K562 (cell line): Measurements from ENCODE around the gene GPR108. TPM values are rescaled to one million over a fixed set of nuclear protein-coding genes. Genes with fewer than 3 reads are reported as not detected.

Source experiments
- ARID1B ChIP-seq: fragments of 450-650 bp; IDR thresholded peaks from 2 replicates; pipeline ENCODE4 v1.6.1; 2016; ENCODE audit warnings: antibody characterized with exemption, mild to moderate bottlenecking, inconsistent platforms
- HNRNPK ChIP-seq: fragments of 200-400 bp; formaldehyde crosslinking; IDR thresholded peaks from one replicate; pipeline ENCODE4 v1.6.1; 2018; ENCODE audit warnings: mild to moderate bottlenecking, low read depth, low read length; ENCODE audit not compliant: poor library complexity, severe bottlenecking
- L3MBTL2 ChIP-seq: fragments of 450-650 bp; IDR thresholded peaks from 2 replicates; pipeline ENCODE4 v1.6.1; 2016; ENCODE audit warnings: mild to moderate bottlenecking, moderate library complexity
- MIER1 ChIP-seq: fragments of 450-650 bp; IDR thresholded peaks from 2 replicates; pipeline ENCODE4 v1.6.1; 2016; ENCODE audit warnings: antibody characterized with exemption, mild to moderate bottlenecking, low read depth
- NFE2 ChIP-seq: IDR thresholded peaks from 2 replicates; pipeline ENCODE4 v1.6.1; 2014; ENCODE audit warnings: antibody characterized with exemption, low read depth
- RBM34 ChIP-seq: fragments of 200-400 bp; formaldehyde crosslinking; IDR thresholded peaks from 2 replicates; pipeline ENCODE4 v1.6.1; 2018; ENCODE audit warnings: low read length, borderline replicate concordance; ENCODE audit not compliant: insufficient read depth
- TBL1XR1 ChIP-seq, 2 experiments: IDR thresholded peaks; 2 replicates each; pipeline ENCODE4 v1.6.1; 2012; ENCODE audit warnings: improper control_type of control experiment in 2 of 2, low read length in 2 of 2, mild to moderate bottlenecking in 1 of 2
- TEAD2 ChIP-seq: fragments of 450-650 bp; IDR thresholded peaks from 2 replicates; pipeline ENCODE4 v1.6.1; 2016; ENCODE audit warnings: missing genetic modification characterization, control low read depth, missing compliant biosample characterization
- TOE1 ChIP-seq, 2 experiments: fragments of 450-650 bp in 1 of 2; sonication (generic) in 1 of 2; formaldehyde crosslinking in 1 of 2; IDR thresholded peaks; 2 replicates each; pipeline versions ENCODE4 v1.7.1 to v1.8.0; 2016 to 2022; ENCODE audit warnings: borderline replicate concordance in 2 of 2, mild to moderate bottlenecking in 2 of 2, antibody characterized with exemption in 1 of 2, inconsistent platforms in 1 of 2, low read depth in 1 of 2, missing genetic modification reagents in 1 of 2, moderate library complexity in 1 of 2
- polyA plus RNA-seq, 8 experiments: library from polyadenylated mRNA; depleted of rRNA in 4 of 8; stranded (reverse) in 5 of 8; unstranded in 3 of 8; fragments of >200 nt; fragmentation: Nextera tagmentation in 2 of 8; fragmentation: Illumina TruSeq in 1 of 8; extraction: Ambion mirVana in 2 of 8; extraction: Trizol in 1 of 8; gene quantifications; 2 replicates each; pipeline versions ENCODE4 v1.2.1 to v1.2.3, GENCODE V29; 2011 to 2014; ENCODE audit warnings: inconsistent platforms in 1 of 8, missing spikeins in 1 of 8
- total RNA-seq, 7 experiments: library from RNA; depleted of rRNA in 6 of 7; stranded (reverse); fragments of >200 nt in 6 of 7; fragmentation: Illumina TruSeq in 2 of 7; extraction: Trizol in 2 of 7; gene quantifications; 2 replicates each; pipeline versions ENCODE4 v1.2.1 to v1.2.3, GENCODE V29; 2011 to 2021; ENCODE audit warnings: low replicate concordance in 1 of 7
- TF ChIP-seq, protein P1 (sequence below), 2 experiments: fragments of 450-650 bp; formaldehyde crosslinking in 1 of 2; IDR thresholded peaks; 2 replicates each; pipeline versions ENCODE4 v1.4.0 to v1.6.1; 2014 to 2020; ENCODE audit warnings: mild to moderate bottlenecking in 2 of 2, borderline replicate concordance in 1 of 2, low read depth in 1 of 2
- TF ChIP-seq, protein P2 (sequence below), 2 experiments: fragments of 450-650 bp in 1 of 2; sonication (generic) in 1 of 2; formaldehyde crosslinking in 1 of 2; IDR thresholded peaks in 1 of 2; conservative IDR thresholded peaks in 1 of 2; 2 replicates each; pipeline versions ENCODE4 v1.6.1 to v1.8.1; 2016 to 2023; ENCODE audit warnings: mild to moderate bottlenecking in 2 of 2, moderate library complexity in 2 of 2, inconsistent platforms in 1 of 2, missing genetic modification reagents in 1 of 2
- TF ChIP-seq, protein P3 (sequence below): fragments of 450-650 bp; IDR thresholded peaks from 2 replicates; pipeline ENCODE4 v1.6.1; 2016; ENCODE audit warnings: mild to moderate bottlenecking
- TF ChIP-seq, protein P4 (sequence below): fragments of 250-450 bp; sonication (Bioruptor Pico); IDR thresholded peaks from 2 replicates; pipeline ENCODE4 v1.9.0; 2021; ENCODE audit warnings: mild to moderate bottlenecking

The GPR108 gene
- total and polyA plus RNA-seq, 9 of the 15 experiments (the other 6 are each of a cell fraction or from before 2014, with no cell fraction given), result 2.4 to 33.2 (median 24.4) TPM

DNA sequence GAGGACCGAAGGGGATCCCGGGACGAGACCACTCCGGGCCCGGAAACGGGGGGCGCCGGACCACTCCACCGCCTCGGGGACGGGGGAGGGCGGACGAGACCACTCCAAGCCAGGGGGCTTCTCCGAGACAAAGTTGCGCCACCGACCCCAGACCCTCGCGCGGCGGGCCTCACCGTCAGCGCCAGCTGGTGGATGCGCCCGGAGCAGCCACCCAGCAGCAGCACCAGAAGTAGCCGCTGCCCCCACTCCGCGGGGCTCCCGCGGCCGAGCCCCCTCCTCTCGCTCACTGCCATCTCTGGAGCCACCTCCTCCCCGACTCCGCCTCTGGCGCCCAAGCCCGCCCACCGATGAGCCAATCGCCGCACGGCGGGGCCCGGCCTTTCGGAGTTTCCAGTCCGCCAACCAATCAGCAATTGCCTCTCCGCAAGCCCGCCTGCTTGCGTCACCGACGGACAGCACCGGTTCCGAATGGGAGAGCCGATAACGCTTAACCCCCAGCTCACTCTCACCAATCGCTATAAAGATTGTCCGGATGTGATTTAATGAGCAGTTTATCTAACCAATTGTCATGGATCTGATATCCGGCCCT lies at the start of gene GPR108 (continued):
- TF ChIP-seq, protein P1, sequence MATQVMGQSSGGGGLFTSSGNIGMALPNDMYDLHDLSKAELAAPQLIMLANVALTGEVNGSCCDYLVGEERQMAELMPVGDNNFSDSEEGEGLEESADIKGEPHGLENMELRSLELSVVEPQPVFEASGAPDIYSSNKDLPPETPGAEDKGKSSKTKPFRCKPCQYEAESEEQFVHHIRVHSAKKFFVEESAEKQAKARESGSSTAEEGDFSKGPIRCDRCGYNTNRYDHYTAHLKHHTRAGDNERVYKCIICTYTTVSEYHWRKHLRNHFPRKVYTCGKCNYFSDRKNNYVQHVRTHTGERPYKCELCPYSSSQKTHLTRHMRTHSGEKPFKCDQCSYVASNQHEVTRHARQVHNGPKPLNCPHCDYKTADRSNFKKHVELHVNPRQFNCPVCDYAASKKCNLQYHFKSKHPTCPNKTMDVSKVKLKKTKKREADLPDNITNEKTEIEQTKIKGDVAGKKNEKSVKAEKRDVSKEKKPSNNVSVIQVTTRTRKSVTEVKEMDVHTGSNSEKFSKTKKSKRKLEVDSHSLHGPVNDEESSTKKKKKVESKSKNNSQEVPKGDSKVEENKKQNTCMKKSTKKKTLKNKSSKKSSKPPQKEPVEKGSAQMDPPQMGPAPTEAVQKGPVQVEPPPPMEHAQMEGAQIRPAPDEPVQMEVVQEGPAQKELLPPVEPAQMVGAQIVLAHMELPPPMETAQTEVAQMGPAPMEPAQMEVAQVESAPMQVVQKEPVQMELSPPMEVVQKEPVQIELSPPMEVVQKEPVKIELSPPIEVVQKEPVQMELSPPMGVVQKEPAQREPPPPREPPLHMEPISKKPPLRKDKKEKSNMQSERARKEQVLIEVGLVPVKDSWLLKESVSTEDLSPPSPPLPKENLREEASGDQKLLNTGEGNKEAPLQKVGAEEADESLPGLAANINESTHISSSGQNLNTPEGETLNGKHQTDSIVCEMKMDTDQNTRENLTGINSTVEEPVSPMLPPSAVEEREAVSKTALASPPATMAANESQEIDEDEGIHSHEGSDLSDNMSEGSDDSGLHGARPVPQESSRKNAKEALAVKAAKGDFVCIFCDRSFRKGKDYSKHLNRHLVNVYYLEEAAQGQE (IDR thresholded peaks at IDR 0.05; ENCODE audit: borderline replicate concordance), result no peak
- TF ChIP-seq, protein P1 (CRISPR knock-in tag; IDR thresholded peaks at IDR 0.05; ENCODE audit: low read depth), result 0 out of 2 replicates have a peak, but pooled peaks have one; percentile 43
- 0 out of 2 replicates have a peak, but pooled peaks have one; percentile 6 for TF ChIP-seq NFE2
- TF ChIP-seq, protein P2, sequence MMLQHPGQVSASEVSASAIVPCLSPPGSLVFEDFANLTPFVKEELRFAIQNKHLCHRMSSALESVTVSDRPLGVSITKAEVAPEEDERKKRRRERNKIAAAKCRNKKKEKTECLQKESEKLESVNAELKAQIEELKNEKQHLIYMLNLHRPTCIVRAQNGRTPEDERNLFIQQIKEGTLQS (IDR thresholded peaks at IDR 0.05), result peak; percentile 93
- TF ChIP-seq, protein P2 (CRISPR knock-in tag; conservative IDR thresholded peaks at IDR 0.05), result 0 out of 2 replicates have a peak, but pooled peaks have one; percentile 30
- TF ChIP-seq TOE1 (IDR thresholded peaks at IDR 0.05; ENCODE audit: borderline replicate concordance), result peak; percentile 98
- no peak for TF ChIP-seq TOE1 (CRISPR knock-in tag; IDR thresholded peaks at IDR 0.05; ENCODE audit: borderline replicate concordance, low read depth)
- no peak for TF ChIP-seq RBM34
- peak in 1 of 2 experiments; percentile 47; a peak in 2 of 4 replicates for TF ChIP-seq TBL1XR1 (IDR thresholded peaks at IDR 0.05; ENCODE audit: low read length in 2 of 2)
- 0 out of 2 replicates have a peak, but pooled peaks have one; percentile 7 for TF ChIP-seq L3MBTL2
- TF ChIP-seq HNRNPK, result no peak
- TF ChIP-seq ARID1B, result peak; percentile 32; the same call in 1 of the 2 replicates
- TF ChIP-seq TEAD2 (tag), result no peak
- TF ChIP-seq, protein P3, sequence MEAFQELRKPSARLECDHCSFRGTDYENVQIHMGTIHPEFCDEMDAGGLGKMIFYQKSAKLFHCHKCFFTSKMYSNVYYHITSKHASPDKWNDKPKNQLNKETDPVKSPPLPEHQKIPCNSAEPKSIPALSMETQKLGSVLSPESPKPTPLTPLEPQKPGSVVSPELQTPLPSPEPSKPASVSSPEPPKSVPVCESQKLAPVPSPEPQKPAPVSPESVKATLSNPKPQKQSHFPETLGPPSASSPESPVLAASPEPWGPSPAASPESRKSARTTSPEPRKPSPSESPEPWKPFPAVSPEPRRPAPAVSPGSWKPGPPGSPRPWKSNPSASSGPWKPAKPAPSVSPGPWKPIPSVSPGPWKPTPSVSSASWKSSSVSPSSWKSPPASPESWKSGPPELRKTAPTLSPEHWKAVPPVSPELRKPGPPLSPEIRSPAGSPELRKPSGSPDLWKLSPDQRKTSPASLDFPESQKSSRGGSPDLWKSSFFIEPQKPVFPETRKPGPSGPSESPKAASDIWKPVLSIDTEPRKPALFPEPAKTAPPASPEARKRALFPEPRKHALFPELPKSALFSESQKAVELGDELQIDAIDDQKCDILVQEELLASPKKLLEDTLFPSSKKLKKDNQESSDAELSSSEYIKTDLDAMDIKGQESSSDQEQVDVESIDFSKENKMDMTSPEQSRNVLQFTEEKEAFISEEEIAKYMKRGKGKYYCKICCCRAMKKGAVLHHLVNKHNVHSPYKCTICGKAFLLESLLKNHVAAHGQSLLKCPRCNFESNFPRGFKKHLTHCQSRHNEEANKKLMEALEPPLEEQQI, result 0 out of 2 replicates have a peak, but pooled peaks have one; percentile 37
- TF ChIP-seq, protein P4, sequence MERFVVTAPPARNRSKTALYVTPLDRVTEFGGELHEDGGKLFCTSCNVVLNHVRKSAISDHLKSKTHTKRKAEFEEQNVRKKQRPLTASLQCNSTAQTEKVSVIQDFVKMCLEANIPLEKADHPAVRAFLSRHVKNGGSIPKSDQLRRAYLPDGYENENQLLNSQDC, result no peak
- TF ChIP-seq MIER1, result peak; percentile 56; the same call in 1 of the 2 replicates
